PC-9 (cell line): Measurements from ENCODE around the gene MYD88. TPM values are rescaled to one million over a fixed set of nuclear protein-coding genes. Genes with fewer than 3 reads are reported as not detected.

Experiments
- BruUV-seq: library from RNA; stranded (reverse); fragments of 400-500 nt; replicated peaks from 2 replicates; lab custom pipeline; 2021; lab: Mats Ljungman, UMichigan
- CTCF ChIA-PET: fragments of 300-600 bp; sonication (Branson Sonifier 250); formaldehyde crosslinking; loops from one replicate; lab custom pipeline; 2022; ENCODE audit warnings: antibody characterized with exemption; lab: Charles Lee
- POLR2A ChIA-PET: fragments of 300-600 bp; sonication (Branson Sonifier 250); formaldehyde crosslinking; loops from one replicate; lab custom pipeline; 2022; ENCODE audit warnings: antibody characterized with exemption; ENCODE audit not compliant: unreplicated experiment; lab: Charles Lee
- DNase-seq, 2 experiments: peaks; one replicate each; pipeline versions ENCODE4 v3.0.0 to v3.0.0-alpha.2; 2015 to 2022; ENCODE audit warnings: mixed read lengths in 1 of 2
- H2AFZ ChIP-seq: fragments of 200-600 bp; sonication (generic); 2 replicates; pipeline ENCODE4 v1.8.1; 2017; ENCODE audit warnings: antibody characterized with exemption
- H3F3A ChIP-seq: fragments of 200-600 bp; sonication (generic); 2 replicates; pipeline ENCODE4 v1.8.1; 2017; ENCODE audit warnings: antibody characterized with exemption, mild to moderate bottlenecking, low read depth; ENCODE audit not compliant: insufficient read depth
- H3K27ac ChIP-seq: fragments of 200-600 bp; sonication (generic); 2 replicates; pipeline ENCODE4 v1.6.1; 2016; ENCODE audit warnings: mixed run types
- H3K27me3 ChIP-seq: fragments of 200-600 bp; sonication (generic); 2 replicates; pipeline ENCODE4 v1.6.1; 2016; ENCODE audit warnings: low read depth, mixed run types; ENCODE audit not compliant: insufficient read depth
- H3K36me3 ChIP-seq: fragments of 200-600 bp; sonication (generic); 2 replicates; pipeline ENCODE4 v1.6.1; 2016; ENCODE audit warnings: low read depth, mixed run types
- H3K4me1 ChIP-seq: fragments of 200-600 bp; sonication (generic); replicated peaks from 2 replicates; pipeline ENCODE4 v1.6.1; 2016; ENCODE audit warnings: mixed run types; ENCODE audit not compliant: insufficient read depth
- H3K4me2 ChIP-seq: fragments of 200-600 bp; sonication (generic); 2 replicates; pipeline ENCODE4 v1.6.1; 2017; ENCODE audit warnings: mixed run types
- H3K4me3 ChIP-seq: fragments of 200-600 bp; sonication (generic); 2 replicates; pipeline ENCODE4 v1.6.1; 2016; ENCODE audit warnings: mixed run types
- H3K79me2 ChIP-seq: fragments of 200-600 bp; sonication (generic); 2 replicates; pipeline ENCODE4 v1.6.1; 2017; ENCODE audit warnings: low read depth, mixed run types
- H3K9me2 ChIP-seq: fragments of 200-600 bp; sonication (generic); 2 replicates; pipeline ENCODE4 v1.8.1; 2017; ENCODE audit warnings: mild to moderate bottlenecking; ENCODE audit not compliant: insufficient read depth
- H3K9me3 ChIP-seq: fragments of 200-600 bp; sonication (generic); 2 replicates; pipeline ENCODE4 v1.8.1; 2016; ENCODE audit warnings: low read depth; ENCODE audit not compliant: insufficient read depth
- H4K20me1 ChIP-seq: fragments of 200-600 bp; sonication (generic); 2 replicates; pipeline ENCODE4 v1.8.1; 2017; ENCODE audit not compliant: insufficient read depth
- EZH2 ChIP-seq: fragments of 200-600 bp; sonication (generic); IDR thresholded peaks from 2 replicates; pipeline ENCODE4 v1.8.0; 2017; ENCODE audit warnings: antibody characterized with exemption, low read depth
- intact Hi-C: fragments of 100-400 bp; cut with micrococcal nuclease; formaldehyde crosslinking; loops from one replicate; pipeline ENCODE4 v1.10.0; 2022; ENCODE audit not compliant: unreplicated experiment
- total RNA-seq: library from RNA; stranded (reverse); gene quantifications from 2 replicates; pipeline ENCODE4 v1.2.3, GENCODE V29; 2021
- TF ChIP-seq, protein P1 (sequence below): fragments of 200-600 bp; sonication (generic); conservative IDR thresholded peaks from 2 replicates; pipeline ENCODE4 v1.6.1; 2017; ENCODE audit warnings: mixed run types, antibody characterized with exemption, mild to moderate bottlenecking, moderate library complexity

MYD88 gene
- total RNA-seq, 1 experiment from 2014 or later: 25.0 TPM

DNA sequence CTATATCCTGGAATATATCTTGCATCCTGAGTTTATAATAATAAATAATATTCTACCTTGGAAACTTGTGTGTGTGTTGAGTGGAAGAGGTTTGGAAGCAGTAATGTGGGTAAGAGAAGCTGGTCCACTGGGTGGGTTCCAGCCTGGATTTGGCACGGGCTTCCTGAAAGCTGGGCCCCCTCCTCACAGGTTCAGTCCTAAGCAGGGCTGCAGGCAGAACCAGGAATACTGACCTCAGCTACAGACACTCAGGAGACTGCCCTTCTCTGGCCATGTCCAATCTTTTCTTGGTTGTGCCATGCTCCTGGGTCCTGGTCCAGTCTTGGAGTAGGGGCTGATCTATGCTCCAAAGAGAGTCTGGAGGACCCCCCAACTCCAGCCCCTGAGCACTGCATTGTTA is 4.5 kb downstream of the MYD88 start:
- Histone ChIP-seq H3K36me3 (no peaks in the 10 kb centered on the region), H3F3A (peaks cover 24% of the 10 kb centered on the region; the same call in 1 of the 2 replicates), H3K4me1 (peaks cover 35% of the 10 kb centered on the region), H3K79me2 (peaks cover 13% of the 10 kb centered on the region), H4K20me1 (no peaks in the 10 kb centered on the region), H3K27ac (no peak overlapping the region), H3K4me2 (no peak overlapping the region), H3K4me3 (no peak overlapping the region), H2AFZ (no peak overlapping the region), H3K9me3 (peaks cover 12% of the 10 kb centered on the region; the same call in 1 of the 2 replicates), H3K27me3 (no peaks in the 10 kb centered on the region), H3K9me2 (no peaks in the 10 kb centered on the region)
- intact Hi-C loops: loop anchor here (1.0 kb wide), 1 partner anchor 9 kb away; no protein-coding TSS in a partner anchor
- TF ChIP-seq, protein P1, sequence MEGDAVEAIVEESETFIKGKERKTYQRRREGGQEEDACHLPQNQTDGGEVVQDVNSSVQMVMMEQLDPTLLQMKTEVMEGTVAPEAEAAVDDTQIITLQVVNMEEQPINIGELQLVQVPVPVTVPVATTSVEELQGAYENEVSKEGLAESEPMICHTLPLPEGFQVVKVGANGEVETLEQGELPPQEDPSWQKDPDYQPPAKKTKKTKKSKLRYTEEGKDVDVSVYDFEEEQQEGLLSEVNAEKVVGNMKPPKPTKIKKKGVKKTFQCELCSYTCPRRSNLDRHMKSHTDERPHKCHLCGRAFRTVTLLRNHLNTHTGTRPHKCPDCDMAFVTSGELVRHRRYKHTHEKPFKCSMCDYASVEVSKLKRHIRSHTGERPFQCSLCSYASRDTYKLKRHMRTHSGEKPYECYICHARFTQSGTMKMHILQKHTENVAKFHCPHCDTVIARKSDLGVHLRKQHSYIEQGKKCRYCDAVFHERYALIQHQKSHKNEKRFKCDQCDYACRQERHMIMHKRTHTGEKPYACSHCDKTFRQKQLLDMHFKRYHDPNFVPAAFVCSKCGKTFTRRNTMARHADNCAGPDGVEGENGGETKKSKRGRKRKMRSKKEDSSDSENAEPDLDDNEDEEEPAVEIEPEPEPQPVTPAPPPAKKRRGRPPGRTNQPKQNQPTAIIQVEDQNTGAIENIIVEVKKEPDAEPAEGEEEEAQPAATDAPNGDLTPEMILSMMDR: no peak
- ChIA-PET POLR2A (no interaction called here), CTCF (no interaction called here)
- no TSS peak for BruUV-seq
- DNase-seq: no peak

DNA sequence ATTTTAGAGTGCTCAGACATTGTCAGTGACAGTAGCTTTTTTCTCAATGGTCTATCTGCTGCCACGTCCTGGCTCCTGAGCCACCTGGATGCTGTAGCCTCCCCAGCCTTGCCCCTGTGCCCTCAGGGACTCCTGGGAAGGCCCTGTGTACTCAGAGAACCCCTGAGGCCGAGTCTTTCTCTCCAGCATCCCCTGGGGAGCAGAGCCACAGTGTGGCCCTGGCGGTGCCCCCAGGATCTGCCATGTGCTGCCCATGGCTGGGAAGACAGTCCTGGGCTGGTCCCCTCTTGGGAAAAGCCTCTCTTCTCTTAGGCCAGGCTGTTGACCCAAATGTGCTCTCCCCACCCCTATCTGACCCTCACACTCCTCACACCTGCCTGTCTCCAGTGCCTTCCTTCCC is 5.0 kb downstream of the MYD88 start:
- H4K20me1 ChIP-seq: no peaks in the 10 kb centered on the region
- peaks cover 13% of the 10 kb centered on the region for H3K79me2 ChIP-seq
- TF ChIP-seq EZH2: no peak
- TF ChIP-seq, protein P1: no peak
- H3K4me3 ChIP-seq: no peak overlapping the region
- H3K9me3 ChIP-seq: peaks cover 12% of the 10 kb centered on the region; the same call in 1 of the 2 replicates
- intact Hi-C loops: no loop called here
- no peaks in the 10 kb centered on the region for H3K27me3 ChIP-seq
- no peak for DNase-seq
- peaks cover 32% of the 10 kb centered on the region for H3K4me1 ChIP-seq
- ChIA-PET POLR2A (no interaction called here), CTCF (no interaction called here)
- no peak overlapping the region for H2AFZ ChIP-seq
- H3K4me2 ChIP-seq: no peak overlapping the region
- H3K9me2 ChIP-seq: no peaks in the 10 kb centered on the region
- H3F3A ChIP-seq: peaks cover 22% of the 10 kb centered on the region; the same call in 1 of the 2 replicates
- H3K27ac ChIP-seq: no peak overlapping the region
- BruUV-seq: no TSS peak
- no peaks in the 10 kb centered on the region for H3K36me3 ChIP-seq

DNA sequence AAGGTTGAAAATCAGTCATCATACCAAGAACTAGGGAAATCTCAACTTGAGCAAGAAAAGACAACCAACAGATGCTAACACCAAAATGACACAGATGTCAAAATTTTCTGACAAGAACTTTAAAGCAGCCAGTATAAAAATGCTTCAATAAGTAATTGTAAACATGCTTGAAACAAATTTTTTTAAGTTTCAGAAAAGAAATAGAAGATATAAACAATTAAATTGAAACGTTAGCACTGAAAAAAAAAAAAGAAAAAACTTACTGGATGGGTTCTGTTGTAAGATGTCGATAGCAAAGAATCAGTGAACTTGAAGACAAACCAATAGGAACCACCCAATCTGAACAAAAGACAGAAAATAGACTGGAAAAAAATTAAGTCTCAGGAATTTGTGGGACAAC is 8.0 kb downstream of the MYD88 start:
- Histone ChIP-seq H3K4me2 (no peak overlapping the region), H3K36me3 (no peaks in the 10 kb centered on the region), H3K27me3 (no peaks in the 10 kb centered on the region), H3K9me2 (no peaks in the 10 kb centered on the region), H3K9me3 (peaks cover 12% of the 10 kb centered on the region; the same call in 1 of the 2 replicates), H3K79me2 (no peaks in the 10 kb centered on the region; the same call in 1 of the 2 replicates), H3K4me3 (no peak overlapping the region), H2AFZ (no peak overlapping the region), H3K27ac (no peak overlapping the region), H4K20me1 (no peaks in the 10 kb centered on the region), H3K4me1 (peaks cover 21% of the 10 kb centered on the region), H3F3A (peaks cover 18% of the 10 kb centered on the region; the same call in 1 of the 2 replicates)
- TF ChIP-seq EZH2: no peak
- TF ChIP-seq, protein P1: no peak
- ChIA-PET CTCF (no interaction called here), POLR2A (no interaction called here)
- intact Hi-C loops: no loop called here
- no TSS peak for BruUV-seq
- DNase-seq: no peak
